ENCODE data around the gene MICU1. TPM values are rescaled to one million over a fixed set of nuclear protein-coding genes. Genes with fewer than 3 reads are reported as not detected.

Gene MICU1
- total and polyA plus RNA-seq, 2 of the 13 experiments (the other 11 are each of a cell fraction or from before 2014, with no cell fraction given), result 32.5 to 56.1 TPM

DNA sequence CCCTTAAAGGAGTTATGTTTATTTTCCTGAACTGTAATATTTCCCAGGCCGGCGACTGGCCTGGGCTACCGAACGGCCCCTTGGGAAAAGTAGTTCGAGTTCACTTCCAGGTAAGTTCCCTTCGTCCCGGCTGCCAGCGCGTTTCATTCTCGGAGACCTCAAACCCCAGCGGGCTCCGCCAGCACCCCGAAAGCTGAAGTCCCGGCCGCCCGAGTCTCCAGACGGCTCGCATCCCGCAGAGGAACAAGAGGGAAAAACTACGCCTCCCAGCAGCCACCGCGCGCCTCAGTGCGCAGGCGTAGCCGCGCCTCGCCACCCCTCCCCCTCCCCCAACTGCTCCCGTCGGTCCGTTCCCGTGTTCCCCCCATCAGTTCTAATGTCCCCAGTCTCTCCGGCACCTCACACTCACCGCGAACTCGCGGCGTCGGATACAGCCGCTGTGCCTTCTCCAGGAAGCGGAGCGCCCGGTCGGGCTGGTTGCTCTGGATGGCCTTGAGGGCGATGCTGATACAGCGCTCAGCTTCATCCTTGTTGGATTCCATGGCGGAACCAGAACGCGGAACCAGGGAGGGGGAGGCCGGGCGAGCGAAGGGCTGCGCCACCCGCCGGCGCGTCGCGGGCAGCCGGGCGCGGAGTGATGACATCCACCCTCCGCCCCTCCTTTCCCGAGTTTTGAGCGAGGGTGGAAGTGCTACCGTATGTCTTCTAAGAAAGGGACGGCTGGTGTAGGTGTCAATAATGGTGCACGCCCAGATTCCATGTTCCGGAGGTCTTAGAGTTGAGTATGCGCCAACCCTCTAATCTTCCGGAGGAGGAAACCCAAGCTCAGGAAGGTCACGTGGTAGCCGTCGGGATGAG lies 271.3 kb downstream of the MICU1 start, which contains the start of gene DNAJB12 (continued):
- TF ChIP-seq, protein P1, sequence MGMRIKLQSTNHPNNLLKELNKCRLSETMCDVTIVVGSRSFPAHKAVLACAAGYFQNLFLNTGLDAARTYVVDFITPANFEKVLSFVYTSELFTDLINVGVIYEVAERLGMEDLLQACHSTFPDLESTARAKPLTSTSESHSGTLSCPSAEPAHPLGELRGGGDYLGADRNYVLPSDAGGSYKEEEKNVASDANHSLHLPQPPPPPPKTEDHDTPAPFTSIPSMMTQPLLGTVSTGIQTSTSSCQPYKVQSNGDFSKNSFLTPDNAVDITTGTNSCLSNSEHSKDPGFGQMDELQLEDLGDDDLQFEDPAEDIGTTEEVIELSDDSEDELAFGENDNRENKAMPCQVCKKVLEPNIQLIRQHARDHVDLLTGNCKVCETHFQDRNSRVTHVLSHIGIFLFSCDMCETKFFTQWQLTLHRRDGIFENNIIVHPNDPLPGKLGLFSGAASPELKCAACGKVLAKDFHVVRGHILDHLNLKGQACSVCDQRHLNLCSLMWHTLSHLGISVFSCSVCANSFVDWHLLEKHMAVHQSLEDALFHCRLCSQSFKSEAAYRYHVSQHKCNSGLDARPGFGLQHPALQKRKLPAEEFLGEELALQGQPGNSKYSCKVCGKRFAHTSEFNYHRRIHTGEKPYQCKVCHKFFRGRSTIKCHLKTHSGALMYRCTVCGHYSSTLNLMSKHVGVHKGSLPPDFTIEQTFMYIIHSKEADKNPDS (CRISPR knock-in tag; IDR thresholded peaks at IDR 0.05), result 0 out of 2 replicates have a peak, but pooled peaks have one; percentile 45
- peak; percentile 74; the same call in 1 of the 2 replicates for TF ChIP-seq JUN (CRISPR knock-in tag; IDR thresholded peaks at IDR 0.05)
- TF ChIP-seq ZKSCAN8 (CRISPR knock-in tag; IDR thresholded peaks at IDR 0.05; ENCODE audit: borderline replicate concordance), result peak; percentile 37; the same call in 1 of the 2 replicates
- TF ChIP-seq, protein P2, sequence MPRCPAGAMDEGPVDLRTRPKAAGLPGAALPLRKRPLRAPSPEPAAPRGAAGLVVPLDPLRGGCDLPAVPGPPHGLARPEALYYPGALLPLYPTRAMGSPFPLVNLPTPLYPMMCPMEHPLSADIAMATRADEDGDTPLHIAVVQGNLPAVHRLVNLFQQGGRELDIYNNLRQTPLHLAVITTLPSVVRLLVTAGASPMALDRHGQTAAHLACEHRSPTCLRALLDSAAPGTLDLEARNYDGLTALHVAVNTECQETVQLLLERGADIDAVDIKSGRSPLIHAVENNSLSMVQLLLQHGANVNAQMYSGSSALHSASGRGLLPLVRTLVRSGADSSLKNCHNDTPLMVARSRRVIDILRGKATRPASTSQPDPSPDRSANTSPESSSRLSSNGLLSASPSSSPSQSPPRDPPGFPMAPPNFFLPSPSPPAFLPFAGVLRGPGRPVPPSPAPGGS (CRISPR knock-in tag; IDR thresholded peaks at IDR 0.05), result peak; percentile 81; the same call in 1 of the 2 replicates
- TF ChIP-seq, protein P3, sequence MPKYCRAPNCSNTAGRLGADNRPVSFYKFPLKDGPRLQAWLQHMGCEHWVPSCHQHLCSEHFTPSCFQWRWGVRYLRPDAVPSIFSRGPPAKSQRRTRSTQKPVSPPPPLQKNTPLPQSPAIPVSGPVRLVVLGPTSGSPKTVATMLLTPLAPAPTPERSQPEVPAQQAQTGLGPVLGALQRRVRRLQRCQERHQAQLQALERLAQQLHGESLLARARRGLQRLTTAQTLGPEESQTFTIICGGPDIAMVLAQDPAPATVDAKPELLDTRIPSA (CRISPR knock-in tag; IDR thresholded peaks at IDR 0.05; ENCODE audit: borderline replicate concordance), result no peak; the same call in 1 of the 2 replicates
- TF ChIP-seq THAP11 (CRISPR knock-in tag; IDR thresholded peaks at IDR 0.05), result peak; percentile 98
- TF ChIP-seq ZBTB7A (CRISPR knock-in tag; IDR thresholded peaks at IDR 0.05), result no peak
- peak; percentile 92; the same call in 1 of the 2 replicates for TF ChIP-seq FLYWCH1 (CRISPR knock-in tag; IDR thresholded peaks at IDR 0.05)
- TF ChIP-seq, protein P4, sequence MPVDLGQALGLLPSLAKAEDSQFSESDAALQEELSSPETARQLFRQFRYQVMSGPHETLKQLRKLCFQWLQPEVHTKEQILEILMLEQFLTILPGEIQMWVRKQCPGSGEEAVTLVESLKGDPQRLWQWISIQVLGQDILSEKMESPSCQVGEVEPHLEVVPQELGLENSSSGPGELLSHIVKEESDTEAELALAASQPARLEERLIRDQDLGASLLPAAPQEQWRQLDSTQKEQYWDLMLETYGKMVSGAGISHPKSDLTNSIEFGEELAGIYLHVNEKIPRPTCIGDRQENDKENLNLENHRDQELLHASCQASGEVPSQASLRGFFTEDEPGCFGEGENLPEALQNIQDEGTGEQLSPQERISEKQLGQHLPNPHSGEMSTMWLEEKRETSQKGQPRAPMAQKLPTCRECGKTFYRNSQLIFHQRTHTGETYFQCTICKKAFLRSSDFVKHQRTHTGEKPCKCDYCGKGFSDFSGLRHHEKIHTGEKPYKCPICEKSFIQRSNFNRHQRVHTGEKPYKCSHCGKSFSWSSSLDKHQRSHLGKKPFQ (CRISPR knock-in tag; IDR thresholded peaks at IDR 0.05; ENCODE audit: insufficient replicate concordance), result no peak
- TF ChIP-seq NR2F6 (IDR thresholded peaks at IDR 0.05), result no peak
- peak; percentile 56; the same call in 1 of the 2 replicates for TF ChIP-seq NR2F6 (CRISPR knock-in tag; IDR thresholded peaks at IDR 0.05)
- TF ChIP-seq ZNF180 (CRISPR knock-in tag; IDR thresholded peaks at IDR 0.05; ENCODE audit: borderline replicate concordance, low read depth), result no peak
- peak; percentile 92 for TF ChIP-seq POGZ (CRISPR knock-in tag; IDR thresholded peaks at IDR 0.05)
- no peak for TF ChIP-seq ZNF674 (CRISPR knock-in tag; IDR thresholded peaks at IDR 0.05; ENCODE audit: low read depth)
- TF ChIP-seq, protein P5, sequence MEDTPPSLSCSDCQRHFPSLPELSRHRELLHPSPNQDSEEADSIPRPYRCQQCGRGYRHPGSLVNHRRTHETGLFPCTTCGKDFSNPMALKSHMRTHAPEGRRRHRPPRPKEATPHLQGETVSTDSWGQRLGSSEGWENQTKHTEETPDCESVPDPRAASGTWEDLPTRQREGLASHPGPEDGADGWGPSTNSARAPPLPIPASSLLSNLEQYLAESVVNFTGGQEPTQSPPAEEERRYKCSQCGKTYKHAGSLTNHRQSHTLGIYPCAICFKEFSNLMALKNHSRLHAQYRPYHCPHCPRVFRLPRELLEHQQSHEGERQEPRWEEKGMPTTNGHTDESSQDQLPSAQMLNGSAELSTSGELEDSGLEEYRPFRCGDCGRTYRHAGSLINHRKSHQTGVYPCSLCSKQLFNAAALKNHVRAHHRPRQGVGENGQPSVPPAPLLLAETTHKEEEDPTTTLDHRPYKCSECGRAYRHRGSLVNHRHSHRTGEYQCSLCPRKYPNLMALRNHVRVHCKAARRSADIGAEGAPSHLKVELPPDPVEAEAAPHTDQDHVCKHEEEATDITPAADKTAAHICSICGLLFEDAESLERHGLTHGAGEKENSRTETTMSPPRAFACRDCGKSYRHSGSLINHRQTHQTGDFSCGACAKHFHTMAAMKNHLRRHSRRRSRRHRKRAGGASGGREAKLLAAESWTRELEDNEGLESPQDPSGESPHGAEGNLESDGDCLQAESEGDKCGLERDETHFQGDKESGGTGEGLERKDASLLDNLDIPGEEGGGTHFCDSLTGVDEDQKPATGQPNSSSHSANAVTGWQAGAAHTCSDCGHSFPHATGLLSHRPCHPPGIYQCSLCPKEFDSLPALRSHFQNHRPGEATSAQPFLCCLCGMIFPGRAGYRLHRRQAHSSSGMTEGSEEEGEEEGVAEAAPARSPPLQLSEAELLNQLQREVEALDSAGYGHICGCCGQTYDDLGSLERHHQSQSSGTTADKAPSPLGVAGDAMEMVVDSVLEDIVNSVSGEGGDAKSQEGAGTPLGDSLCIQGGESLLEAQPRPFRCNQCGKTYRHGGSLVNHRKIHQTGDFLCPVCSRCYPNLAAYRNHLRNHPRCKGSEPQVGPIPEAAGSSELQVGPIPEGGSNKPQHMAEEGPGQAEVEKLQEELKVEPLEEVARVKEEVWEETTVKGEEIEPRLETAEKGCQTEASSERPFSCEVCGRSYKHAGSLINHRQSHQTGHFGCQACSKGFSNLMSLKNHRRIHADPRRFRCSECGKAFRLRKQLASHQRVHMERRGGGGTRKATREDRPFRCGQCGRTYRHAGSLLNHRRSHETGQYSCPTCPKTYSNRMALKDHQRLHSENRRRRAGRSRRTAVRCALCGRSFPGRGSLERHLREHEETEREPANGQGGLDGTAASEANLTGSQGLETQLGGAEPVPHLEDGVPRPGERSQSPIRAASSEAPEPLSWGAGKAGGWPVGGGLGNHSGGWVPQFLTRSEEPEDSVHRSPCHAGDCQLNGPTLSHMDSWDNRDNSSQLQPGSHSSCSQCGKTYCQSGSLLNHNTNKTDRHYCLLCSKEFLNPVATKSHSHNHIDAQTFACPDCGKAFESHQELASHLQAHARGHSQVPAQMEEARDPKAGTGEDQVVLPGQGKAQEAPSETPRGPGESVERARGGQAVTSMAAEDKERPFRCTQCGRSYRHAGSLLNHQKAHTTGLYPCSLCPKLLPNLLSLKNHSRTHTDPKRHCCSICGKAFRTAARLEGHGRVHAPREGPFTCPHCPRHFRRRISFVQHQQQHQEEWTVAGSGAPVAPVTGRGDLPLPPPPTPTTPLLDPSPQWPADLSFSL (CRISPR knock-in tag; IDR thresholded peaks at IDR 0.05), result no peak
- TF ChIP-seq KLF11 (CRISPR knock-in tag; IDR thresholded peaks at IDR 0.05), result peak; percentile 58; the same call in 1 of the 2 replicates

All from HepG2 (cell line).